Osteoblast (primary cell): ENCODE results near the gene RPP40. TPM values are rescaled to one million over a fixed set of nuclear protein-coding genes. Genes with fewer than 3 reads are reported as not detected.

Experiments used
- DNase-seq: peaks from one replicate; pipeline ENCODE4 v3.0.0; 2011; ENCODE audit warnings: low spot score, mixed read lengths; ENCODE audit not compliant: insufficient read length; ENCODE audit errors: missing footprints
- H2AFZ ChIP-seq: 2 replicates; pipeline ENCODE4 v1.6.0; 2011; ENCODE audit warnings: mild to moderate bottlenecking, low read length
- H3K27ac ChIP-seq: 2 replicates; pipeline ENCODE4 v1.5.1; 2011; ENCODE audit warnings: mild to moderate bottlenecking, low read depth, low read length, moderate library complexity
- H3K27me3 ChIP-seq: 2 replicates; pipeline ENCODE4 v1.6.0; 2012; ENCODE audit warnings: mild to moderate bottlenecking, control low read depth, inconsistent platforms, low read length, moderate library complexity; ENCODE audit not compliant: insufficient read depth
- H3K36me3 ChIP-seq: 2 replicates; pipeline ENCODE4 v1.5.1; 2011; ENCODE audit warnings: mild to moderate bottlenecking, low read length, control low read depth, moderate library complexity; ENCODE audit not compliant: insufficient read depth
- H3K4me1 ChIP-seq: 2 replicates; pipeline ENCODE4 v1.5.1; 2011; ENCODE audit warnings: mild to moderate bottlenecking, low read length, control low read depth, moderate library complexity; ENCODE audit not compliant: insufficient read depth
- H3K4me2 ChIP-seq: 2 replicates; pipeline ENCODE4 v1.6.0; 2011; ENCODE audit warnings: mild to moderate bottlenecking, low read length; ENCODE audit not compliant: insufficient read depth
- H3K4me3 ChIP-seq: fragments of 200-600 bp; sonication (generic); 3 replicates; pipeline ENCODE4 v1.5.1; 2012; ENCODE audit warnings: mild to moderate bottlenecking, low read length, inconsistent platforms; ENCODE audit not compliant: insufficient read depth
- H3K79me2 ChIP-seq: 2 replicates; pipeline ENCODE4 v1.6.0; 2012; ENCODE audit warnings: mild to moderate bottlenecking, low read length, control low read depth, inconsistent platforms; ENCODE audit not compliant: insufficient read depth
- H3K9me3 ChIP-seq: 2 replicates; pipeline ENCODE4 v1.5.1; 2011; ENCODE audit warnings: low read depth, low read length, control low read depth
- H4K20me1 ChIP-seq: 2 replicates; pipeline ENCODE4 v1.6.0; 2012; ENCODE audit warnings: mild to moderate bottlenecking, low read length, control low read depth; ENCODE audit not compliant: insufficient read depth
- CTCF ChIP-seq: IDR thresholded peaks from 2 replicates; pipeline ENCODE4 v1.5.1; 2011; ENCODE audit warnings: mild to moderate bottlenecking, low read depth, low read length, moderate library complexity; ENCODE audit errors: extremely low read depth
- total RNA-seq: library from RNA; depleted of rRNA; stranded (reverse); fragments of >200 nt; gene quantifications from 2 replicates; pipeline ENCODE4 v1.2.3, GENCODE V29; 2012

The RPP40 gene
- total RNA-seq, 1 donor = 8.3 TPM

GRCh38 chr6:4997862-4998261 is 6.0 kb downstream of the RPP40 start:
- Histone ChIP-seq H3K4me2 (no peak overlapping the region), H3K36me3 (peaks cover 17% of the 10 kb centered on the region), H3K4me1 (peaks cover 3% of the 10 kb centered on the region), H4K20me1 (no peaks in the 10 kb centered on the region), H2AFZ (no peak overlapping the region), H3K27ac (no peak overlapping the region), H3K4me3 (no peak overlapping the region), H3K27me3 (no peaks in the 10 kb centered on the region), H3K9me3 (no peaks in the 10 kb centered on the region), H3K79me2 (no peaks in the 10 kb centered on the region)
- TF ChIP-seq CTCF = no peak
- no peak for DNase-seq

GRCh38 chr6:4994741-4995140 is 9.1 kb downstream of the RPP40 start:
- no peaks in the 10 kb centered on the region for H4K20me1 ChIP-seq
- no peak for TF ChIP-seq CTCF
- no peak for DNase-seq
- no peaks in the 10 kb centered on the region for H3K4me1 ChIP-seq
- no peak overlapping the region for H3K4me2 ChIP-seq
- H2AFZ ChIP-seq = no peak overlapping the region
- H3K4me3 ChIP-seq = no peak overlapping the region
- no peaks in the 10 kb centered on the region for H3K27me3 ChIP-seq
- H3K36me3 ChIP-seq = peaks cover 14% of the 10 kb centered on the region
- no peak overlapping the region for H3K27ac ChIP-seq
- H3K9me3 ChIP-seq = no peaks in the 10 kb centered on the region
- H3K79me2 ChIP-seq = no peaks in the 10 kb centered on the region

- Histone ChIP-seq H3K27me3 (no peaks in the 10 kb centered on the region), H3K9me3 (no peaks in the 10 kb centered on the region), H3K27ac (no peak overlapping the region), H3K4me1 (no peaks in the 10 kb centered on the region), H3K36me3 (no peaks in the 10 kb centered on the region), H4K20me1 (no peaks in the 10 kb centered on the region), H3K4me3 (no peak overlapping the region), H2AFZ (no peak overlapping the region), H3K79me2 (no peaks in the 10 kb centered on the region), H3K4me2 (no peak overlapping the region)
- peak; percentile 9 for DNase-seq
- TF ChIP-seq CTCF = no peak
Measured at GRCh38 chr6:4987432-4987831, 16.4 kb downstream of the RPP40 start.

GRCh38 chr6:4986999-4987398 is 16.8 kb downstream of the RPP40 start:
- H3K27me3 ChIP-seq = no peaks in the 10 kb centered on the region
- H3K36me3 ChIP-seq = no peaks in the 10 kb centered on the region
- DNase-seq = no peak
- no peaks in the 10 kb centered on the region for H3K4me1 ChIP-seq
- no peak overlapping the region for H3K4me3 ChIP-seq
- H2AFZ ChIP-seq = no peak overlapping the region
- no peaks in the 10 kb centered on the region for H3K9me3 ChIP-seq
- no peak overlapping the region for H3K4me2 ChIP-seq
- H3K79me2 ChIP-seq = no peaks in the 10 kb centered on the region
- H4K20me1 ChIP-seq = no peaks in the 10 kb centered on the region
- no peak for TF ChIP-seq CTCF
- H3K27ac ChIP-seq = no peak overlapping the region
